ENCODE measurements around the gene SLC66A2. TPM values are rescaled to one million over a fixed set of nuclear protein-coding genes. Genes with fewer than 3 reads are reported as not detected.

The SLC66A2 gene
- total and polyA plus RNA-seq, 2 of the 13 experiments (the other 11 are each of a cell fraction or from before 2014, with no cell fraction given), result 33.5 to 41.9 TPM

- CTCF ChIA-PET (ENCODE audit: low intra/inter-chr PET ratio, low total read pairs), result no interaction called here
Observed at GRCh38 chr18:79869591-79870300, 81.7 kb downstream of the SLC66A2 start.

More at GRCh38 chr18:79869591-79870300, 81.7 kb downstream of the SLC66A2 start:
- Histone ChIP-seq H3K27me3 (ENCODE audit: control insufficient read depth in 1 of 2, insufficient read depth in 2 of 2, low read length in 2 of 2) (peaks cover 12 to 73% of the 10 kb centered on the region in 2 experiments), H2AFZ (ENCODE audit: low read length) (no peak overlapping the region), H3K79me2 (ENCODE audit: insufficient read depth, low read length) (no peaks in the 10 kb centered on the region), H3K4me1 (ENCODE audit: insufficient read depth, low read length) (peaks cover 8% of the 10 kb centered on the region), H4K20me1 (ENCODE audit: insufficient read depth, low read length) (no peaks in the 10 kb centered on the region), H3K4me3 (replicated peaks in 1 of 3; ENCODE audit: insufficient read depth in 1 of 3, low read depth in 2 of 3, low read length in 3 of 3) (no peak overlapping the region), H3K27ac (ENCODE audit: extremely low read length, insufficient read depth, low read length) (no peak overlapping the region), H3K4me2 (ENCODE audit: low read depth, low read length) (no peak overlapping the region), H3K36me3 (replicated peaks in 1 of 2; ENCODE audit: control insufficient read depth in 1 of 2, insufficient read depth in 2 of 2, low read length in 2 of 2) (no peaks in the 10 kb centered on the region), H3K9ac (ENCODE audit: insufficient read depth, low read depth, low read length) (no peak overlapping the region), H3K9me3 (ENCODE audit: low read length) (no peaks in the 10 kb centered on the region)
- in situ Hi-C loops (cut with HindIII; ENCODE audit: extremely low pct_ligation_motif_present, low pct_unique_long_range_greater_than_20kb) (no loop called here), intact Hi-C loops (cut with micrococcal nuclease; ENCODE audit: unreplicated experiment) (no loop called here)
- POLR2A ChIA-PET, result no interaction called here
- WGBS (ENCODE audit: low lambda C conversion rate), result 56% methylated on average over 16 of the region's 32 CpGs
- no peak for TF ChIP-seq ARID3A (IDR thresholded peaks at IDR 0.05; ENCODE audit: low read depth, low read length)
- no peak for TF ChIP-seq STAT5B (CRISPR knock-in tag; IDR thresholded peaks at IDR 0.05)
- TF ChIP-seq HOXA5 (CRISPR knock-in tag; IDR thresholded peaks at IDR 0.05), result no peak
- no peak for TF ChIP-seq GFI1 (CRISPR knock-in tag; IDR thresholded peaks at IDR 0.05; ENCODE audit: borderline replicate concordance)
- no peak for TF ChIP-seq TMF1 (CRISPR knock-in tag; IDR thresholded peaks at IDR 0.05; ENCODE audit: low read depth)
- no peak for TF ChIP-seq JARID2 (CRISPR knock-in tag; IDR thresholded peaks at IDR 0.05; ENCODE audit: insufficient replicate concordance)
- TF ChIP-seq GATAD1 (CRISPR knock-in tag; IDR thresholded peaks at IDR 0.05), result no peak
- no peak for TF ChIP-seq ZNF616 (CRISPR knock-in tag; IDR thresholded peaks at IDR 0.05; ENCODE audit: low read depth)
- TF ChIP-seq, protein P1, sequence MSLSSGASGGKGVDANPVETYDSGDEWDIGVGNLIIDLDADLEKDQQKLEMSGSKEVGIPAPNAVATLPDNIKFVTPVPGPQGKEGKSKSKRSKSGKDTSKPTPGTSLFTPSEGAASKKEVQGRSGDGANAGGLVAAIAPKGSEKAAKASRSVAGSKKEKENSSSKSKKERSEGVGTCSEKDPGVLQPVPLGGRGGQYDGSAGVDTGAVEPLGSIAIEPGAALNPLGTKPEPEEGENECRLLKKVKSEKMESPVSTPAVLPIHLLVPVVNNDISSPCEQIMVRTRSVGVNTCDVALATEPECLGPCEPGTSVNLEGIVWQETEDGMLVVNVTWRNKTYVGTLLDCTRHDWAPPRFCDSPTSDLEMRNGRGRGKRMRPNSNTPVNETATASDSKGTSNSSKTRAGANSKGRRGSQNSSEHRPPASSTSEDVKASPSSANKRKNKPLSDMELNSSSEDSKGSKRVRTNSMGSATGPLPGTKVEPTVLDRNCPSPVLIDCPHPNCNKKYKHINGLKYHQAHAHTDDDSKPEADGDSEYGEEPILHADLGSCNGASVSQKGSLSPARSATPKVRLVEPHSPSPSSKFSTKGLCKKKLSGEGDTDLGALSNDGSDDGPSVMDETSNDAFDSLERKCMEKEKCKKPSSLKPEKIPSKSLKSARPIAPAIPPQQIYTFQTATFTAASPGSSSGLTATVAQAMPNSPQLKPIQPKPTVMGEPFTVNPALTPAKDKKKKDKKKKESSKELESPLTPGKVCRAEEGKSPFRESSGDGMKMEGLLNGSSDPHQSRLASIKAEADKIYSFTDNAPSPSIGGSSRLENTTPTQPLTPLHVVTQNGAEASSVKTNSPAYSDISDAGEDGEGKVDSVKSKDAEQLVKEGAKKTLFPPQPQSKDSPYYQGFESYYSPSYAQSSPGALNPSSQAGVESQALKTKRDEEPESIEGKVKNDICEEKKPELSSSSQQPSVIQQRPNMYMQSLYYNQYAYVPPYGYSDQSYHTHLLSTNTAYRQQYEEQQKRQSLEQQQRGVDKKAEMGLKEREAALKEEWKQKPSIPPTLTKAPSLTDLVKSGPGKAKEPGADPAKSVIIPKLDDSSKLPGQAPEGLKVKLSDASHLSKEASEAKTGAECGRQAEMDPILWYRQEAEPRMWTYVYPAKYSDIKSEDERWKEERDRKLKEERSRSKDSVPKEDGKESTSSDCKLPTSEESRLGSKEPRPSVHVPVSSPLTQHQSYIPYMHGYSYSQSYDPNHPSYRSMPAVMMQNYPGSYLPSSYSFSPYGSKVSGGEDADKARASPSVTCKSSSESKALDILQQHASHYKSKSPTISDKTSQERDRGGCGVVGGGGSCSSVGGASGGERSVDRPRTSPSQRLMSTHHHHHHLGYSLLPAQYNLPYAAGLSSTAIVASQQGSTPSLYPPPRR (CRISPR knock-in tag; IDR thresholded peaks at IDR 0.05; ENCODE audit: borderline replicate concordance), result no peak
- TF ChIP-seq PHF21A (CRISPR knock-in tag; IDR thresholded peaks at IDR 0.05), result no peak
- TF ChIP-seq CCAR2 (optimal IDR thresholded peaks at IDR 0.05; ENCODE audit: low read depth, low read length), result no peak
- TF ChIP-seq ZNF383 (CRISPR knock-in tag; IDR thresholded peaks at IDR 0.05; ENCODE audit: borderline replicate concordance), result no peak
- TF ChIP-seq ZNF766 (CRISPR knock-in tag; IDR thresholded peaks at IDR 0.05; ENCODE audit: borderline replicate concordance), result no peak
- FAIRE-seq (no peak), DNase-seq (ENCODE audit: low spot score) (no peak), ATAC-seq (no peak)
- no TSS peak for BruUV-seq (replicated peaks)
